GM21528 (cell line): Measurements from ENCODE around the gene SMYD5.
A peak's percentile ranks its signal among the peaks of the same experiment; 100 is the strongest.

ENCODE experiments used
- ATAC-seq: cut with Tn5 transposase; IDR thresholded peaks from one replicate; pipeline ENCODE4 v1.9.1; 2021; ENCODE audit warnings: mild to moderate bottlenecking, moderate library complexity; ENCODE audit not compliant: unreplicated experiment, low FRiP score

The SMYD5 gene

GRCh38 chr2:73203055-73203681 is 10.9 kb upstream of the SMYD5 start:
- no peak for ATAC-seq

- ATAC-seq: no peak
Measured at GRCh38 chr2:73205611-73206010, 8.4 kb upstream of the SMYD5 start.

- no peak for ATAC-seq
Measured at GRCh38 chr2:73208258-73208657, 5.8 kb upstream of the SMYD5 start.

- ATAC-seq: no peak
Measured at GRCh38 chr2:73210019-73210418, 4.0 kb upstream of the SMYD5 start.

- ATAC-seq: no peak
Measured at GRCh38 chr2:73210696-73211095, 3.3 kb upstream of the SMYD5 start.

- no peak for ATAC-seq
Measured at GRCh38 chr2:73212098-73212447, 2.0 kb upstream of the SMYD5 start.

- peak; percentile 65 for ATAC-seq
Measured at GRCh38 chr2:73212448-73213176, 1.4 kb upstream of the SMYD5 start.

- ATAC-seq: no peak
Measured at GRCh38 chr2:73215254-73215653, 1.2 kb downstream of the SMYD5 start.

GRCh38 chr2:73217160-73217559 is 3.1 kb downstream of the SMYD5 start:
- ATAC-seq: no peak

GRCh38 chr2:73217826-73218225 is 3.8 kb downstream of the SMYD5 start:
- ATAC-seq: no peak

GRCh38 chr2:73218298-73218697 is 4.3 kb downstream of the SMYD5 start:
- no peak for ATAC-seq

- no peak for ATAC-seq
Measured at GRCh38 chr2:73223821-73224220, 9.8 kb downstream of the SMYD5 start.

- ATAC-seq: no peak
Measured at GRCh38 chr2:73225513-73226360, 11.7 kb downstream of the SMYD5 start.

GRCh38 chr2:73227086-73227485 is 13.0 kb downstream of the SMYD5 start:
- ATAC-seq: no peak

- ATAC-seq: no peak
Measured at GRCh38 chr2:73228631-73229030, 14.6 kb downstream of the SMYD5 start.

GRCh38 chr2:73232403-73233153 is 18.5 kb downstream of the SMYD5 start:
- peak; percentile 17 for ATAC-seq

- ATAC-seq: peak; percentile 91
Measured at GRCh38 chr2:73233154-73233931, 19.3 kb downstream of the SMYD5 start, which contains the start of gene PRADC1. Gene PRADC1, minus strand, starts transcription at chr2:73233239. Its CDS starts 79 bp downstream, at chr2:73233160.

- peak; percentile 68 for ATAC-seq
Measured at GRCh38 chr2:73233932-73234832, 20.1 kb downstream of the SMYD5 start, which contains the start of gene CCT7. Gene CCT7, plus strand, starts transcription at chr2:73234308. Its CDS starts 71 bp downstream, at chr2:73234379.
